CD4-positive, alpha-beta memory T cell (primary cell): Measurements from ENCODE around the gene SCAANT1. TPM values are rescaled to one million over a fixed set of nuclear protein-coding genes. Genes with fewer than 3 reads are reported as not detected.

ENCODE experiments used
- CTCF ChIA-PET: fragments of 350-600 bp; sonication (Branson Sonifier 250); formaldehyde crosslinking; loops from one replicate; lab custom pipeline; 2021; ENCODE audit warnings: inconsistent platforms; ENCODE audit not compliant: partially characterized antibody; lab: Charles Lee
- POLR2A ChIA-PET: fragments of 350-600 bp; sonication (Branson Sonifier 250); formaldehyde crosslinking; loops from one replicate; lab custom pipeline; 2021; ENCODE audit not compliant: partially characterized antibody; lab: Charles Lee
- DNase-seq, 5 donors: peaks; one replicate each; pipeline versions ENCODE4 v3.0.0 to v3.0.0-alpha.2; 2020 to 2022; ENCODE audit warnings: mixed read lengths in 1 of 5
- H3K27ac ChIP-seq: one replicate; pipeline ENCODE4 v1.7.0; 2013; ENCODE audit warnings: low read depth, low read length
- H3K27me3 ChIP-seq: 2 replicates; pipeline ENCODE4 v1.7.0; 2013; ENCODE audit warnings: mild to moderate bottlenecking, low read length, moderate library complexity; ENCODE audit not compliant: insufficient read depth
- H3K36me3 ChIP-seq: 2 replicates; pipeline ENCODE4 v1.7.0; 2013; ENCODE audit warnings: mild to moderate bottlenecking, low read length, moderate library complexity; ENCODE audit not compliant: insufficient read depth
- H3K4me1 ChIP-seq: 2 replicates; pipeline ENCODE4 v1.7.0; 2013; ENCODE audit warnings: mild to moderate bottlenecking, low read length, moderate library complexity; ENCODE audit not compliant: insufficient read depth
- H3K4me3 ChIP-seq, 2 donors: one replicate each; pipeline ENCODE4 v1.7.0; 2013; ENCODE audit warnings: low read length in 2 of 2, mild to moderate bottlenecking in 1 of 2
- H3K9me3 ChIP-seq, 2 donors: one replicate each; pipeline ENCODE4 v1.7.0; 2013; ENCODE audit warnings: low read length in 2 of 2, control low read depth in 1 of 2; ENCODE audit not compliant: control insufficient read depth in 1 of 2
- H3K27ac Mint-ChIP-seq, 7 donors: one replicate each; pipeline ENCODE4 v1.8.0; 2020 to 2021; ENCODE audit warnings: mixed read lengths in 7 of 7, mild to moderate bottlenecking in 6 of 7, inconsistent platforms in 3 of 7, moderate library complexity in 3 of 7
- H3K27me3 Mint-ChIP-seq, 2 donors: one replicate each; pipeline ENCODE4 v1.8.0; 2020 to 2021; ENCODE audit warnings: mixed read lengths in 2 of 2
- H3K36me3 Mint-ChIP-seq, 2 donors: one replicate each; pipeline ENCODE4 v1.8.0; 2020 to 2021; ENCODE audit warnings: mixed read lengths in 2 of 2, inconsistent platforms in 1 of 2, mild to moderate bottlenecking in 1 of 2
- H3K4me1 Mint-ChIP-seq, 4 donors: one replicate each; pipeline ENCODE4 v1.8.0; 2020 to 2021; ENCODE audit warnings: mixed read lengths in 4 of 4, mild to moderate bottlenecking in 1 of 4
- H3K4me3 Mint-ChIP-seq, 8 donors: one replicate each; pipeline ENCODE4 v1.8.0; 2020 to 2021; ENCODE audit warnings: mixed read lengths in 8 of 8, mild to moderate bottlenecking in 7 of 8, moderate library complexity in 6 of 8, inconsistent platforms in 3 of 8
- H3K9me3 Mint-ChIP-seq, 8 donors: one replicate each; pipeline ENCODE4 v1.8.0; 2020 to 2021; ENCODE audit warnings: mixed read lengths in 8 of 8, mild to moderate bottlenecking in 5 of 8, inconsistent platforms in 3 of 8, moderate library complexity in 1 of 8
- intact Hi-C: fragments of 100-400 bp; cut with micrococcal nuclease; formaldehyde crosslinking; loops from one replicate; pipeline ENCODE4 v1.15.1; 2023
- polyA plus RNA-seq, 2 donors: library from polyadenylated mRNA; unstranded; fragments of 300-500 nt; fragmentation: Illumina TruSeq; gene quantifications; one replicate each; pipeline ENCODE4 v1.2.3, GENCODE V29; 2021
- total RNA-seq, 2 experiments: library from RNA; stranded (reverse); gene quantifications; one replicate each; pipeline ENCODE4 v1.2.3, GENCODE V29; 2021

Gene SCAANT1
- total and polyA plus RNA-seq, 4 experiments from 2014 or later = not detected

GRCh38 chr3:63892773-63893352 lies 19.3 kb downstream of the SCAANT1 start:
- POLR2A ChIA-PET = no interaction called here
- no peak overlapping the region for H3K4me3 ChIP-seq
- Mint-ChIP-seq H3K36me3 (peaks cover 10 to 13% of the 10 kb centered on the region in 2 donors), H3K27ac (peak overlapping the region in 1 of 7 donors; percentile 54), H3K27me3 (no peaks in the 10 kb centered on the region), H3K9me3 (no peaks in the 10 kb centered on the region), H3K4me3 (no peak overlapping the region), H3K4me1 (peaks cover 43 to 52% (median 46%) of the 10 kb centered on the region in 4 donors)
- H3K27ac ChIP-seq = no peak overlapping the region
- DNase-seq = no peak
- intact Hi-C loops = no loop called here
- H3K27me3 ChIP-seq = no peaks in the 10 kb centered on the region
- H3K36me3 ChIP-seq = no peaks in the 10 kb centered on the region
- no peaks in the 10 kb centered on the region for H3K9me3 ChIP-seq
- CTCF ChIA-PET = interaction anchor here (1.2 kb wide), 1 partner anchor 17 kb away, joined by 3 read pairs; no protein-coding TSS in a partner anchor
- peaks cover 22% of the 10 kb centered on the region for H3K4me1 ChIP-seq

- H3K4me1 ChIP-seq = peaks cover 25% of the 10 kb centered on the region
- POLR2A ChIA-PET = no interaction called here
- H3K4me3 ChIP-seq = no peak overlapping the region
- no peaks in the 10 kb centered on the region for H3K9me3 ChIP-seq
- no peaks in the 10 kb centered on the region for H3K27me3 ChIP-seq
- CTCF ChIA-PET = no interaction called here
- Mint-ChIP-seq H3K36me3 (peaks cover 10% of the 10 kb centered on the region in 2 donors), H3K27me3 (no peaks in the 10 kb centered on the region), H3K9me3 (no peaks in the 10 kb centered on the region), H3K4me1 (peaks cover 41 to 55% (median 48%) of the 10 kb centered on the region in 4 donors), H3K27ac (peak overlapping the region in 1 of 7 donors; percentile 24), H3K4me3 (no peak overlapping the region)
- no peak for DNase-seq
- no peaks in the 10 kb centered on the region for H3K36me3 ChIP-seq
- intact Hi-C loops = no loop called here
- H3K27ac ChIP-seq = no peak overlapping the region
These were observed 20.7 kb downstream of the SCAANT1 start for GRCh38 chr3:63891518-63891917.

GRCh38 chr3:63886858-63887257 lies 25.3 kb downstream of the SCAANT1 start:
- Histone ChIP-seq H3K4me3 (no peak overlapping the region), H3K36me3 (no peaks in the 10 kb centered on the region), H3K4me1 (peaks cover 5% of the 10 kb centered on the region), H3K27me3 (no peaks in the 10 kb centered on the region), H3K9me3 (no peaks in the 10 kb centered on the region), H3K27ac (no peak overlapping the region)
- intact Hi-C loops = no loop called here
- DNase-seq = no peak
- CTCF ChIA-PET = no interaction called here
- POLR2A ChIA-PET = no interaction called here
- Mint-ChIP-seq H3K27ac (peak overlapping the region in 3 of 7 donors; percentile 22 to 77 (median 33)), H3K36me3 (peaks cover 3 to 9% of the 10 kb centered on the region in 2 donors), H3K4me1 (peaks cover 25 to 46% (median 39%) of the 10 kb centered on the region in 4 donors), H3K27me3 (no peaks in the 10 kb centered on the region), H3K9me3 (no peaks in the 10 kb centered on the region), H3K4me3 (no peak overlapping the region)

GRCh38 chr3:63880653-63881052 lies 31.5 kb downstream of the SCAANT1 start:
- no peak for DNase-seq
- no peak overlapping the region for H3K27ac ChIP-seq
- H3K4me3 ChIP-seq = no peak overlapping the region
- H3K9me3 ChIP-seq = no peaks in the 10 kb centered on the region
- ChIA-PET CTCF (no interaction called here), POLR2A (no interaction called here)
- H3K36me3 Mint-ChIP-seq = peaks cover 0 to 2% of the 10 kb centered on the region in 2 donors
- H3K4me1 ChIP-seq = peaks cover 39% of the 10 kb centered on the region
- H3K27me3 Mint-ChIP-seq = no peaks in the 10 kb centered on the region
- H3K27me3 ChIP-seq = no peaks in the 10 kb centered on the region
- no peaks in the 10 kb centered on the region for H3K9me3 Mint-ChIP-seq
- intact Hi-C loops = no loop called here
- H3K4me1 Mint-ChIP-seq = peaks cover 47 to 81% (median 59%) of the 10 kb centered on the region in 4 donors
- H3K36me3 ChIP-seq = no peaks in the 10 kb centered on the region
- no peak overlapping the region for H3K4me3 Mint-ChIP-seq
- H3K27ac Mint-ChIP-seq = peak overlapping the region in 2 of 7 donors; percentile 4

- peaks cover 54 to 87% (median 64%) of the 10 kb centered on the region in 4 donors for H3K4me1 Mint-ChIP-seq
These were observed 33.7 kb downstream of the SCAANT1 start for GRCh38 chr3:63878394-63879060.

GRCh38 chr3:63877737-63878393 lies 34.3 kb downstream of the SCAANT1 start:
- no peaks in the 10 kb centered on the region for H3K36me3 ChIP-seq
- intact Hi-C loops = no loop called here

More at GRCh38 chr3:63878394-63879060, 33.7 kb downstream of the SCAANT1 start:
- H3K27ac Mint-ChIP-seq = peak overlapping the region; percentile 2 to 54 (median 8)
- Histone ChIP-seq H3K36me3 (no peaks in the 10 kb centered on the region), H3K27ac (no peak overlapping the region), H3K4me1 (peaks cover 46% of the 10 kb centered on the region), H3K27me3 (no peaks in the 10 kb centered on the region), H3K9me3 (no peaks in the 10 kb centered on the region), H3K4me3 (no peak overlapping the region)
- ChIA-PET POLR2A (no interaction called here), CTCF (interaction anchor here (1.7 kb wide), 1 partner anchor 20 kb away, joined by 4 read pairs; no protein-coding TSS in a partner anchor)
- intact Hi-C loops = no loop called here
- no peaks in the 10 kb centered on the region for H3K27me3 Mint-ChIP-seq
- H3K36me3 Mint-ChIP-seq = no peaks in the 10 kb centered on the region
- DNase-seq = no peak
- H3K4me3 Mint-ChIP-seq = no peak overlapping the region
- H3K9me3 Mint-ChIP-seq = no peaks in the 10 kb centered on the region

GRCh38 chr3:63876260-63876659 lies 35.9 kb downstream of the SCAANT1 start:
- no peaks in the 10 kb centered on the region for H3K9me3 ChIP-seq
- Mint-ChIP-seq H3K27ac (peak overlapping the region in 1 of 7 donors; percentile 18), H3K4me1 (peaks cover 56 to 84% (median 67%) of the 10 kb centered on the region in 4 donors), H3K9me3 (no peaks in the 10 kb centered on the region), H3K27me3 (no peaks in the 10 kb centered on the region), H3K4me3 (no peak overlapping the region), H3K36me3 (peaks cover 0 to 3% of the 10 kb centered on the region in 2 donors)
- H3K4me1 ChIP-seq = peaks cover 53% of the 10 kb centered on the region
- ChIA-PET POLR2A (interaction anchor here (0.9 to 1.1 kb wide), 2 partner anchors 11 to 13 kb away, joined by 3 read pairs; partner anchors contain the start of genes ATXN7 and THOC7), CTCF (no interaction called here)
- no peaks in the 10 kb centered on the region for H3K27me3 ChIP-seq
- no peaks in the 10 kb centered on the region for H3K36me3 ChIP-seq
- intact Hi-C loops = no loop called here
- no peak for DNase-seq
- H3K27ac ChIP-seq = no peak overlapping the region
- no peak overlapping the region for H3K4me3 ChIP-seq

More at GRCh38 chr3:63877737-63878393, 34.3 kb downstream of the SCAANT1 start:
- Mint-ChIP-seq H3K4me3 (peak overlapping the region in 4 of 8 donors; percentile 7 to 50 (median 18)), H3K9me3 (no peaks in the 10 kb centered on the region), H3K27ac (peak overlapping the region in 4 of 7 donors; percentile 5 to 71 (median 38)), H3K4me1 (peaks cover 52 to 89% (median 62%) of the 10 kb centered on the region in 4 donors), H3K36me3 (no peaks in the 10 kb centered on the region), H3K27me3 (no peaks in the 10 kb centered on the region)
- Histone ChIP-seq H3K4me3 (no peak overlapping the region), H3K27me3 (no peaks in the 10 kb centered on the region), H3K9me3 (no peaks in the 10 kb centered on the region), H3K27ac (no peak overlapping the region), H3K4me1 (peaks cover 46% of the 10 kb centered on the region)
- ChIA-PET CTCF (interaction anchor here (1.7 kb wide), 1 partner anchor 20 kb away, joined by 4 read pairs; no protein-coding TSS in a partner anchor), POLR2A (no interaction called here)
- no peak for DNase-seq
